OCI-LY1 (cell line): ENCODE measurements around the gene ZP2.

Experiments
- CTCF ChIP-seq: fragments of 200-600 bp; sonication (generic), shearing (Covaris generic); IDR thresholded peaks from 2 replicates; pipeline ENCODE4 v1.5.1; 2017; ENCODE audit warnings: mild to moderate bottlenecking, antibody characterized with exemption, low read length, moderate library complexity, mixed read lengths
- EZH2 ChIP-seq: fragments of 200-600 bp; sonication (generic), shearing (Covaris generic); IDR thresholded peaks from 2 replicates; pipeline ENCODE4 v1.8.0; 2017; ENCODE audit warnings: borderline replicate concordance, mixed run types, mild to moderate bottlenecking, antibody characterized with exemption, low read length, moderate library complexity, mixed read lengths

- TF ChIP-seq CTCF (no peak), EZH2 (no peak)
These were observed 36.0 kb downstream of the ZP2 start for GRCh38 chr16:21175397-21175796.
